T-helper 2 cell treated with Interferon-gamma antibody and Interleukin-4, amounts not matched to agents 5 μg/mL and 100 μg/mL, for 36 hours (primary cell): Measurements from ENCODE around the gene PRR20C.
"Not testable (repeated sequence)": the region's sequence is repeated elsewhere in the genome, so short reads cannot be mapped to it uniquely, and the experiment has no call there.

Experiments used
- DNase-seq: peaks from one replicate; pipeline ENCODE4 v3.0.0; 2021; ENCODE audit warnings: low spot score
- H3K27ac Mint-ChIP-seq: one replicate; pipeline ENCODE4 v1.8.0; 2021; ENCODE audit warnings: mild to moderate bottlenecking, mixed read lengths
- H3K27me3 Mint-ChIP-seq: one replicate; pipeline ENCODE4 v1.8.0; 2021; ENCODE audit warnings: low read depth, mixed read lengths
- H3K36me3 Mint-ChIP-seq: one replicate; pipeline ENCODE4 v1.8.0; 2021; ENCODE audit warnings: low read depth, mixed read lengths
- H3K4me1 Mint-ChIP-seq: one replicate; pipeline ENCODE4 v1.8.0; 2021; ENCODE audit warnings: low read depth, mixed read lengths
- H3K4me3 Mint-ChIP-seq: one replicate; pipeline ENCODE4 v1.8.0; 2022; ENCODE audit warnings: mild to moderate bottlenecking, moderate library complexity, mixed read lengths
- H3K9me3 Mint-ChIP-seq: one replicate; pipeline ENCODE4 v1.8.0; 2021; ENCODE audit warnings: mixed read lengths

The PRR20C gene

GRCh38 chr13:57153761-57154160, at the start of gene PRR20C:
TSS of gene PRR20C (plus strand) at chr13:57154061. CDS start at chr13:57154448, 387 bp downstream.
- H3K27me3 Mint-ChIP-seq, H3K36me3 Mint-ChIP-seq, H3K9me3 Mint-ChIP-seq, DNase-seq, H3K4me3 Mint-ChIP-seq, H3K27ac Mint-ChIP-seq, H3K4me1 Mint-ChIP-seq: not testable (repeated sequence)

GRCh38 chr13:57114945-57115344, 38.9 kb upstream of the PRR20C start:
- H3K27me3 Mint-ChIP-seq: no peaks in the 10 kb centered on the region
- no peaks in the 10 kb centered on the region for H3K4me1 Mint-ChIP-seq
- no peak overlapping the region for H3K27ac Mint-ChIP-seq
- peaks cover 63% of the 10 kb centered on the region for H3K9me3 Mint-ChIP-seq
- no peak for DNase-seq
- H3K4me3 Mint-ChIP-seq: no peak overlapping the region
- no peaks in the 10 kb centered on the region for H3K36me3 Mint-ChIP-seq

DNA sequence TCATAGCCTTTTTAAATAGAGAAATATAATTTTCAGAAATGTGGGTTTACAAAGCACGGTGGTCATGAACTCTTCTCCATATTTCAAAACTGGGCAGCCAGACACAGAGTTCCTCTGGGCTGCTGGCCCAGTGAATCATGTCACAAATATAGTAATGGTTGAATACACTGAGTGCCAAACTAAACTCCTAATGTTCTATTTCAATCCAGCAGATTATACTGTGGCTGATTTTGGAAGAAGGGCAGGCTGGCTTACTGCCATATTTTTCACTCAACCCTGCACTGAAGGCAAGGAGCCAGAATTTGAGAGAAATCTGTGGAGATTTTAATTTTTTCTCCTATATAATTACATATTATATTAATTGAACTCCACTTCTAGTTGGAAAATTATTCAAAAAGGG, 30.2 kb upstream of the PRR20C start:
- Mint-ChIP-seq H3K4me3 (no peak overlapping the region), H3K4me1 (no peaks in the 10 kb centered on the region), H3K27me3 (no peaks in the 10 kb centered on the region), H3K9me3 (peaks cover 21% of the 10 kb centered on the region), H3K27ac (no peak overlapping the region), H3K36me3 (no peaks in the 10 kb centered on the region)
- no peak for DNase-seq

DNA sequence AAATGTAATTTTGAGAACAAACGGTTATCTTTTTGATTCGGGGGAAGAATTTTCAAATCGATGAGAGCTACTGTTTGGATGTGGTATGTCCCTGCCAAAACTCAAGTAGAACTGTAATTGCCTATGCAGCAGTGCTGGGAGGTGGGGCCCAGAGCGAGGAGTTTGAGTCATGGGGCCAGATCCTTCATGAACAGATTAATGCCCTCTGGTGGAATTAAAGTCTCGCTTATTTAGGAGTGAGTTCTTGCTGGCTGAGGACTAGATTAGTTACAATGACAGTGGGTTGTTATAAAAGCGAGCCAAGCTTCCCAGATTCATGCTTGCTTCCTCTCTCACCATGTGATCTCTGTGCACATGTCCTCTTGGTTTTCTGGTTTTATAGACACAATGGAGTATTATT, 25.0 kb upstream of the PRR20C start:
- Mint-ChIP-seq H3K9me3 (peaks cover 26% of the 10 kb centered on the region), H3K4me1 (no peaks in the 10 kb centered on the region), H3K36me3 (no peaks in the 10 kb centered on the region), H3K27me3 (no peaks in the 10 kb centered on the region), H3K4me3 (no peak overlapping the region), H3K27ac (no peak overlapping the region)
- no peak for DNase-seq

- H3K36me3 Mint-ChIP-seq: no peaks in the 10 kb centered on the region
- peaks cover 38% of the 10 kb centered on the region for H3K9me3 Mint-ChIP-seq
- DNase-seq: no peak
- no peak overlapping the region for H3K4me3 Mint-ChIP-seq
- no peaks in the 10 kb centered on the region for H3K4me1 Mint-ChIP-seq
- no peak overlapping the region for H3K27ac Mint-ChIP-seq
- no peaks in the 10 kb centered on the region for H3K27me3 Mint-ChIP-seq
Measured at GRCh38 chr13:57136093-57136492, 17.8 kb upstream of the PRR20C start.

GRCh38 chr13:57137585-57137984, 16.3 kb upstream of the PRR20C start:
- Mint-ChIP-seq H3K9me3 (peaks cover 33% of the 10 kb centered on the region), H3K4me3 (no peak overlapping the region), H3K4me1 (no peaks in the 10 kb centered on the region), H3K27ac (no peak overlapping the region), H3K27me3 (no peaks in the 10 kb centered on the region), H3K36me3 (no peaks in the 10 kb centered on the region)
- no peak for DNase-seq

DNA sequence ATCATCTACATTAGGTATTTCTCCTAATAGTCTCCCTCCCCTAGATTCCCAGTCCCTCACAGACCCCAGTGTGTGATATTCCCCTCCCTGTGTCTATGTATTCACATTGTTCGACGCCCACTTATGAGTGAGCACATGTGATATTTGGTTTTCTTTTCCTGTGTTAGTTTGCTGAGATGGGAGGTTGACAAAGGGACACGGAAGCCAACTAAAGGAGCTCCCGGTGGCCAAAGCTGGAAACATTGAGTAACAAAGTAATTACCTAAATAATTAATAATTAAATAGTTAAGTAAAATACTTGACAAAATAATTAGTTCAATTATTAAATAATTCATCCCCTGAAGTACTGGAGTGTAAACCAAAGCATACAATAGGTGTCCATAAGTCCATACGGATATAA, 14.9 kb upstream of the PRR20C start:
- H3K4me1 Mint-ChIP-seq: no peaks in the 10 kb centered on the region

GRCh38 chr13:57139781-57140180, 14.1 kb upstream of the PRR20C start:
- H3K4me1 Mint-ChIP-seq, DNase-seq, H3K4me3 Mint-ChIP-seq, H3K36me3 Mint-ChIP-seq, H3K27me3 Mint-ChIP-seq, H3K27ac Mint-ChIP-seq: not testable (repeated sequence)
- H3K9me3 Mint-ChIP-seq: peaks cover 23% of the 10 kb centered on the region

More for the DNA sequence above, 14.9 kb upstream of the PRR20C start:
- no peak overlapping the region for H3K4me3 Mint-ChIP-seq
- H3K27me3 Mint-ChIP-seq: no peaks in the 10 kb centered on the region
- no peaks in the 10 kb centered on the region for H3K36me3 Mint-ChIP-seq
- peaks cover 27% of the 10 kb centered on the region for H3K9me3 Mint-ChIP-seq
- no peak for DNase-seq
- no peak overlapping the region for H3K27ac Mint-ChIP-seq

DNA sequence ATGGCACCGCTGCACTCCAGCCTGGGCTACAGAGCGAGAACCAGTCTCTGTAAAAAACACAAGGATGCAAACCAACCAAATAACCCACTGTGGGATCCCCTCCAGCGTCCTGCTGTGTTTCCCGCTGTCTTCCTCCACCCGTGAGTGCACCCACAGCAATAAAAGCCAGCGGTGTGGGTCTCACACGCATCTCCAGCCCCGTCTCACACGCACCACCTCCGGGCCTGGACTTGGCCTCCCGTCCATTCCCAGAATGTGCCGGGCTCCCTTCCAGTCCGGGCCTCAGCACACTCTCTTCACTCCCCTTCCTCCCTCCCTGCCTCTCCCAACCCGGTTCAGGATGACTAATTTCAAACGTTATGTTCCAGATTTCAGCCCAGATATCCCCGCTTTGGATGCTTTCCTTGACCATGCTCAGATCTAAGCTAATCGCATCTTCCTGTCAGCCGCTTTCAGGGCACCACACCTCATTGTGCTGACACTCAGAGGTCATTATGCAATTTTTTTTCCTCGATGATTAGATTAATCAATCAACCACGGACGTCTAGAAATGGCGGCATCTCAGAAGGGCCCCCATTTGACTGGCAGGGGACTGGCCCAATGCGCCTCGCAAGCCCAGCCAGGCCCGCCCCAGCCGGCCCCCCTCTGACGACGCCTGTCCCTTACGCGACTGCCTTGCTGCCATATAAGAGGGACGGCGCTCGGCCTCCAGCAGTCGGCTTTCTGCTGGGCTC, 13.5 kb upstream of the PRR20C start, which contains the start of gene PRR20A:
PRR20A (plus strand) TSS at position 684 of the 734 bp plus-strand sequence. CDS start 387 bp downstream, outside the sequence.
- not testable (repeated sequence) for H3K27ac Mint-ChIP-seq, H3K36me3 Mint-ChIP-seq, H3K4me1 Mint-ChIP-seq, DNase-seq, H3K4me3 Mint-ChIP-seq, H3K27me3 Mint-ChIP-seq
- peaks cover 20% of the 10 kb centered on the region for H3K9me3 Mint-ChIP-seq

GRCh38 chr13:57147188-57147587, 6.7 kb upstream of the PRR20C start, which contains the start of gene PRR20B:
TSS of gene PRR20B (plus strand) at chr13:57147488. CDS start at chr13:57147875, 387 bp downstream.
- H3K27me3 Mint-ChIP-seq, DNase-seq, H3K36me3 Mint-ChIP-seq, H3K9me3 Mint-ChIP-seq, H3K4me1 Mint-ChIP-seq, H3K27ac Mint-ChIP-seq, H3K4me3 Mint-ChIP-seq: not testable (repeated sequence)

DNA sequence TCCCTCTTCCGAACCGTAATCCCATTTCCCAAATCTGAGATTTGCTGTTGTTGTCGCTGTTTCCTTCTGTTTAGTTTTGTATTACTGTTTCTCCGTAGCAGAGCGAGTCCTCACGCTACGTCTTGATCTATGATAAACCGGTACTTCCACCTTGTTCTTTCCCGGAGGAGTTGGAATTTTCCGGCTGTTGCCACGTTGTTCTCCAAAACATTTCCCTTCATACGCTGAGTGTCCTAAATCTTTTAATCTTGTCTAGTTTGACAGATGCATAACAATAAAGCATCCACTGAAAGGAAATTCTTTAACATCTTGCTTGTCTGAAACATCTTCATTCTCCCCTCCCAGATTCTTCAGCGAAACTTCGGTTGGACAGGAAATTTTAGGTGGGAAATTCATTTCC, 5.8 kb upstream of the PRR20C start:
- not testable (repeated sequence) for H3K4me3 Mint-ChIP-seq, H3K27ac Mint-ChIP-seq, H3K4me1 Mint-ChIP-seq, H3K27me3 Mint-ChIP-seq, H3K36me3 Mint-ChIP-seq, DNase-seq, H3K9me3 Mint-ChIP-seq

DNA sequence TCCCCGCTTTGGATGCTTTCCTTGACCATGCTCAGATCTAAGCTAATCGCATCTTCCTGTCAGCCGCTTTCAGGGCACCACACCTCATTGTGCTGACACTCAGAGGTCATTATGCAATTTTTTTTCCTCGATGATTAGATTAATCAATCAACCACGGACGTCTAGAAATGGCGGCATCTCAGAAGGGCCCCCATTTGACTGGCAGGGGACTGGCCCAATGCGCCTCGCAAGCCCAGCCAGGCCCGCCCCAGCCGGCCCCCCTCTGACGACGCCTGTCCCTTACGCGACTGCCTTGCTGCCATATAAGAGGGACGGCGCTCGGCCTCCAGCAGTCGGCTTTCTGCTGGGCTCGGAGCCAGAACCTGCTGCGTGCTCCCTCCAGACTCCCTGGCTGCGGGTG, 6.5 kb downstream of the PRR20C start, which contains the start of gene PRR20D:
PRR20D (plus strand) TSS at position 301 of the 400 bp plus-strand sequence. CDS start 387 bp downstream, outside the sequence.
- H3K27ac Mint-ChIP-seq, H3K4me1 Mint-ChIP-seq, H3K9me3 Mint-ChIP-seq, DNase-seq, H3K27me3 Mint-ChIP-seq, H3K36me3 Mint-ChIP-seq, H3K4me3 Mint-ChIP-seq: not testable (repeated sequence)

- H3K27me3 Mint-ChIP-seq, H3K4me3 Mint-ChIP-seq, H3K9me3 Mint-ChIP-seq, H3K27ac Mint-ChIP-seq, DNase-seq, H3K4me1 Mint-ChIP-seq, H3K36me3 Mint-ChIP-seq: not testable (repeated sequence)
Measured at GRCh38 chr13:57166897-57167296, 13.0 kb downstream of the PRR20C start, which contains the start of gene PRR20E. TSS of gene PRR20E (plus strand) at chr13:57167197. CDS start at chr13:57167584, 387 bp downstream.

DNA sequence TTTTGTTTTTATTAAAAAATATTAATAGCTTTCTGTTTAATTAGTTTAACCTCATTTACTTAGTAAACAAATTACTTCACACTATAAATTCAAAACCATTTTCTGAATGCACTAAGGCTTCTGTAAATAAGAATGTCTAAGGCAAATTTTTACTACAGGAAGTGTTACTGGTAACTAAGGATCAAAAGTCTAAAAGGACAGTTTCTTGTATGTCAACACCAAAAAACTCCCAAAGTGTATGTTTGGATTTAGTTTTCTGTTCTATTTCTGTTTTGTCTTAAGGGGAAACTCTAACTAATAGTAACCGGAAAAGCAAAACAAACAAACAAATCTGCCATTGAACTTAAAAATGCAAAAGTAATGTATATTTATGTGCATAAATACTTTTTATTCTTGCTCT, 37.8 kb downstream of the PRR20C start:
- no peak overlapping the region for H3K4me3 Mint-ChIP-seq
- no peaks in the 10 kb centered on the region for H3K36me3 Mint-ChIP-seq
- H3K27me3 Mint-ChIP-seq: no peaks in the 10 kb centered on the region
- no peak overlapping the region for H3K27ac Mint-ChIP-seq
- no peak for DNase-seq
- no peaks in the 10 kb centered on the region for H3K4me1 Mint-ChIP-seq
- H3K9me3 Mint-ChIP-seq: peaks cover 14% of the 10 kb centered on the region
